BE2C (cell line): Measurements from ENCODE around the gene GATAD2A.

Experiments used
- DNase-seq: peaks from one replicate; pipeline ENCODE4 v3.0.0-alpha.2; 2020
- H3K27me3 ChIP-seq: fragments of 250-450 bp; sonication (Bioruptor Pico); 2 replicates; pipeline ENCODE4 v1.5.1; 2020; ENCODE audit warnings: mild to moderate bottlenecking
- H3K36me3 ChIP-seq: fragments of 250-450 bp; sonication (Bioruptor Pico); 2 replicates; pipeline ENCODE4 v1.5.1; 2020; ENCODE audit warnings: mild to moderate bottlenecking
- H3K4me1 ChIP-seq: fragments of 250-450 bp; sonication (Bioruptor Pico); 2 replicates; pipeline ENCODE4 v1.5.1; 2020
- H3K4me3 ChIP-seq: 2 replicates; pipeline ENCODE4 v1.5.1; 2011; ENCODE audit warnings: low read depth, low read length
- H3K9me3 ChIP-seq: fragments of 250-450 bp; sonication (Bioruptor Pico); 2 replicates; pipeline ENCODE4 v1.5.1; 2020
- TF ChIP-seq, protein P1 (sequence below): IDR thresholded peaks from 2 replicates; pipeline ENCODE4 v1.5.1; 2012; ENCODE audit warnings: mild to moderate bottlenecking, low read depth, low read length

Gene GATAD2A

DNA sequence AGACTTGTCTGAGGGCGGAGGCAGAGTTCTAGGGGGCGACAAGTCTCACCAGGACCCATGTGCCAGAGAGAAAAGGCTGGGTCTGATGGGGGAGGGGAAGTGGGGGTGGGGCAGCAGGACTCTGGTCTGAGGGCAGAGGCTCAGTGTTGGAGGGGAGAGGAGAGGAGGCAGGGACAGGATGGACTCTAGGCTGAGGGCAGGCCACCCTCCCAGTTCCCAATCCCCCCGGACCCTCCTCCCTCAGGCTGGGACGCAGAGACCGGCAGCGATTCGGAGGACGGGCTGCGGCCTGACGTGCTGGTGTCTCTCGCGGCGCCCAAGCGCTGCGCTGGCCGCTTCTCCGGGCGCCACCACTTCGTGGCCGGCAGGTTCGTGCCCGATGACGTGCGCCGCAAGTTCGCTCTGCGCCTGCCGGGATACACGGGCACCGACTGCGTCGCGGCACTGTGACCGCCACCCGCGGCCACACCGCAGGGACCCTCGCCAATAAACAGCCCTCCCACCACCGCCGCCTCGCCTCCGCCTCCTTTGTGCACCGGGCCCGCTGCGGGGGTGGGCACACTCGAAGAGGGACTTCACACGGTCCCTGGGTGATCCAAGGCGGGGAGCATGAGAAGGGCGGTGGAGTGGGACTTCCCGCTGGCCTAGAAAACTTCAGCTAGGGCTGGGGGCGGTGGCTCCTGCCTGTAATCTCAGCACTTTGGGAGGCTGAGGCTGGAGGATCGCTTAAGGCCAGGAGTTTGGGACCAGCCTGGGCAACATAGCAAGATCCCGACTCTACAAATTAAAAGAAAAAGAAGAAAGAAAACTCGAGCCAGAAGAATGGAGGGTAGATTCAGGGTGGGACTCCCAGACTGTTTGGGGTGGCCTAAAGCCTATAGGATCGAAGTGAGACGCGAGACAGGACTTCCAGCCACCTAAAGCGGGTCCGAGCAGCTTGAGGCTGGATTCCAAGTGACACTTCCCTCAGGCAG lies 131.9 kb downstream of the GATAD2A start:
- TF ChIP-seq, protein P1, sequence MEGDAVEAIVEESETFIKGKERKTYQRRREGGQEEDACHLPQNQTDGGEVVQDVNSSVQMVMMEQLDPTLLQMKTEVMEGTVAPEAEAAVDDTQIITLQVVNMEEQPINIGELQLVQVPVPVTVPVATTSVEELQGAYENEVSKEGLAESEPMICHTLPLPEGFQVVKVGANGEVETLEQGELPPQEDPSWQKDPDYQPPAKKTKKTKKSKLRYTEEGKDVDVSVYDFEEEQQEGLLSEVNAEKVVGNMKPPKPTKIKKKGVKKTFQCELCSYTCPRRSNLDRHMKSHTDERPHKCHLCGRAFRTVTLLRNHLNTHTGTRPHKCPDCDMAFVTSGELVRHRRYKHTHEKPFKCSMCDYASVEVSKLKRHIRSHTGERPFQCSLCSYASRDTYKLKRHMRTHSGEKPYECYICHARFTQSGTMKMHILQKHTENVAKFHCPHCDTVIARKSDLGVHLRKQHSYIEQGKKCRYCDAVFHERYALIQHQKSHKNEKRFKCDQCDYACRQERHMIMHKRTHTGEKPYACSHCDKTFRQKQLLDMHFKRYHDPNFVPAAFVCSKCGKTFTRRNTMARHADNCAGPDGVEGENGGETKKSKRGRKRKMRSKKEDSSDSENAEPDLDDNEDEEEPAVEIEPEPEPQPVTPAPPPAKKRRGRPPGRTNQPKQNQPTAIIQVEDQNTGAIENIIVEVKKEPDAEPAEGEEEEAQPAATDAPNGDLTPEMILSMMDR, result no peak
- H3K4me3 ChIP-seq, result no peak overlapping the region; the same call in 1 of the 2 replicates
- H3K27me3 ChIP-seq, result peaks cover 14% of the 10 kb centered on the region
- no peaks in the 10 kb centered on the region for H3K36me3 ChIP-seq
- H3K9me3 ChIP-seq, result peaks cover 3% of the 10 kb centered on the region
- no peaks in the 10 kb centered on the region for H3K4me1 ChIP-seq
- DNase-seq, result no peak

DNA sequence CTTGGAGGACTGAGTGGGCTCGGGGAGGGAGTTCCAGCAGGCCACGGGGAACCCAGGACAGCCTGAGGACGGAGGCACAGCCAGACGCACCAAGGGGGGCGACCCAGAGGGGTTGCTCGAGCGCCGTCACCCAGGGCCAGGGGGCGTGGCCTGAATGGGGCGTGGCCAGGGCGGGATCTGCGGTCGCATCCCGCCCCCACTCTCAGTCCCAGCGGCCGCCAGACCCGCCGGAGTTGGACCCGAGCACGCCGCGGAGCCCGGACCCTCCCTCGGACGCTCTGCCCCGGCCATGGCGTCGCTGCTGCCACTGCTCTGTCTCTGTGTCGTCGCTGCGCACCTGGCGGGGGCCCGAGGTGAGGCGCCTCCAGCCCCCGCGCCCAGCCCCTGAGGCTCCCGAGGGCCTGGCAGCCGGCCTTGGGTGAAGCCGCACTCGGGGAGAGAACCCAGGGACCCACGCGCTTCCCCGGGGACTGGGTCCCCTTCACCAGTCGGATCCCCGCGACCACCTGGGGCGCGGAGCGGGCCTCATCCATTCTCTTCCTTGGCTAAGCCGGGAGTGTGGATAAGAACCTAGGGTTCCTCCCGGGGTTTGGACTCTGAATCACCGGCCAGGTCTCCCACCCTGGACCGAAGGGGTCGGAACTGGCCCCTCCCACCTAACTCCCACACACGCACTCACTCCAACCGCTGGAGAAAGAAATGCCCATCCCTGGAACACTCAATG lies 132.7 kb downstream of the GATAD2A start, which contains the start of gene CILP2:
Gene CILP2 (plus strand): TSS at position 205 of the 724 bp plus-strand sequence. CDS start 85 bp downstream, at position 290.
- H3K9me3 ChIP-seq, result peaks cover 3% of the 10 kb centered on the region
- peak; percentile 80 for DNase-seq
- peaks cover 14% of the 10 kb centered on the region for H3K27me3 ChIP-seq
- no peaks in the 10 kb centered on the region for H3K4me1 ChIP-seq
- H3K36me3 ChIP-seq, result no peaks in the 10 kb centered on the region
- TF ChIP-seq, protein P1, result no peak
- H3K4me3 ChIP-seq, result peak within 1 kb of the TSS; percentile 33

DNA sequence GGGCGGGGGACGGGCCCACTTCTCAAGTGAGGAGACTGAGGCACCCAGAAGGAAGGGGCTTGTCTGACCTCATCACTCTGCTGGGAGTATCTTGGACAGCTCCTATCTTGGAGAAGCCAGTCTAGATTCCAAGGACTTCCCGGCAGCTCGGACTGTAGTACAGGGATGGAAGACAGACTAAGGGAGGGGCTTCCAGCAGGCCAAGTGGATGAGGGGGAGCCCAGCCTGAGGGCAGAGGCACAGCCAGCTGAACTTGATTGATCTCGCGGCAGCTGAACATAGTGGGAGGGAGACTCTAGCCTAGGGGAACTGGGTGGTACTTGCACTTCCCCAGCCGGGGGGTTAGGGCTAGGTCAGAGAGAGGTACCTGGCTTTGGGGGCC lies 133.3 kb downstream of the GATAD2A start:
- TF ChIP-seq, protein P1, result no peak
- no peak for DNase-seq
- no peak overlapping the region for H3K4me3 ChIP-seq
- H3K4me1 ChIP-seq, result no peaks in the 10 kb centered on the region
- peaks cover 14% of the 10 kb centered on the region for H3K27me3 ChIP-seq
- H3K9me3 ChIP-seq, result peaks cover 3% of the 10 kb centered on the region
- H3K36me3 ChIP-seq, result no peaks in the 10 kb centered on the region

DNA sequence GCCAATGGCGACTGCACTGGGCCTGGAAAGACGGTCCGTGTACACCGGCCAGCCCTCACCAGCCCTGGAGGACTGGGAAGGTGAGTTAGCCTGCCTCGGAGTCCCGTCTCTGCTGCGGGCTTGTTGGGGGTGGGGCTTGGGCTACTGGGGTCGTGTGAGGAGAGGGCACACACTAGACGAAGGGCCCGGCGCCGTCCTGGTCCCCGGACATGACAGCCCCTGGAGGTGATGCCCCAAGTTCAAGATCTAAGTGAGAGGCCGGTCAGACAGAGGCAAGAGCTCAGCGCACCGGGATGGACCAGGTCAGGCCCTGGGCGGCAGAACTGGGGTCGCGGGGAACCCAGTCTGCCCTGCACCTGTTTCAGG lies 134.2 kb downstream of the GATAD2A start:
- TF ChIP-seq, protein P1, result no peak
- Histone ChIP-seq H3K4me3 (no peak overlapping the region), H3K27me3 (peaks cover 14% of the 10 kb centered on the region), H3K4me1 (no peaks in the 10 kb centered on the region), H3K9me3 (peaks cover 3% of the 10 kb centered on the region), H3K36me3 (no peaks in the 10 kb centered on the region)
- DNase-seq, result no peak

DNA sequence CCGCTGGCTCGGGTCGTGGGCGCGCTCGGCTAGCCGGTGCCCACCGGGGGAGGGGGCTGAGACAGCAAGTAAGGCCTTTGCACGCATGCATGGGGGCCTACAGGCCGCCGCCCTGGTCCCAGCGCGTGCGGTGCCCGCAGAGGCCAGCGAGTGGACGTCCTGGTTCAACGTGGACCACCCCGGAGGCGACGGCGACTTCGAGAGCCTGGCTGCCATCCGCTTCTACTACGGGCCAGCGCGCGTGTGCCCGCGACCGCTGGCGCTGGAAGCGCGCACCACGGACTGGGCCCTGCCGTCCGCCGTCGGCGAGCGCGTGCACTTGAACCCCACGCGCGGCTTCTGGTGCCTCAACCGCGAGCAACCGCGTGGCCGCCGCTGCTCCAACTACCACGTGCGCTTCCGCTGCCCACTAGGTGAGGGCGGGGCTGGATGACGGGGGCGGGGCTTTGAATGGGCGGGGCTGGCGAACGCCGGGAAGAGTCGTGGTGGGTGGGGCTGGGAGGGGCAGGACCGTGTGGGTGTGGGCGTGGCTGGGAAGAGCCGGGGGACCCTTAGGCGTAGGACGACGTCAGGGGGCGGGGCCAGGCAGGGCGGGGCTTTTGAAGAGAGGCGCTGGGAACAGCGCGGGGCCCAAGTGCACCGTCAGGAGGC lies 134.7 kb downstream of the GATAD2A start:
- peak; percentile 58 for DNase-seq
- TF ChIP-seq, protein P1, result no peak
- H3K9me3 ChIP-seq, result peaks cover 3% of the 10 kb centered on the region
- no peaks in the 10 kb centered on the region for H3K4me1 ChIP-seq
- no peak overlapping the region for H3K4me3 ChIP-seq
- H3K36me3 ChIP-seq, result no peaks in the 10 kb centered on the region
- H3K27me3 ChIP-seq, result peaks cover 14% of the 10 kb centered on the region
